Stimulated activated CD8-positive, alpha-beta memory T cell treated with anti-CD3 and anti-CD28 coated beads, Interleukin-7, amount 100 ng/mL, for 1 hour (primary cell): ENCODE data around the gene LRRC8D.

ENCODE experiments used
- DNase-seq, 2 donors: peaks; one replicate each; pipeline ENCODE4 v3.0.0-alpha.2; 2020; ENCODE audit warnings: low read depth in 2 of 2

Gene LRRC8D

DNA sequence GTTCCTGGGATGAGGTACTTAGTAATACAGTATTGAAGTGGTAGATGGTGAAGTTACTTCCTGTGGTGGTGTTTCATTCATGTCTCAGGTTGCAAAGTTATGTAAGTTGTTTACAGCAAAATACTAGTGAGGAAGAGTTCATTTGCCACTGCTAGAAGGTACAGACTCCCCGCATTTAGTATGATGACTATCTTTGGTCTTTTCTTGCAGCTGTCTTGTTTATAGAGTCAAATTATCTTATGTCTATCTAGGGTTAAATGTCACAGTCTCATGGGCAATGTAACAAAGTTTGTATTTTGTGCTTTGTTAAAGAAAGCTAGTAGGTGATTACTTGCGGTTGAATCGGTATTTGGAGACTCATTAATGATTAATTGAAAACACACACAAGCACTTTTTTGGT, 50.2 kb downstream of the LRRC8D start:
- no peak for DNase-seq

GRCh38 chr1:89871768-89872473, 51.1 kb downstream of the LRRC8D start:
- DNase-seq = no peak

GRCh38 chr1:89872567-89872966, 51.7 kb downstream of the LRRC8D start:
- DNase-seq = no peak

- DNase-seq = no peak
Observed at GRCh38 chr1:89873288-89873687, 52.5 kb downstream of the LRRC8D start.

- DNase-seq = no peak
Observed at GRCh38 chr1:89873770-89874169, 52.9 kb downstream of the LRRC8D start.

DNA sequence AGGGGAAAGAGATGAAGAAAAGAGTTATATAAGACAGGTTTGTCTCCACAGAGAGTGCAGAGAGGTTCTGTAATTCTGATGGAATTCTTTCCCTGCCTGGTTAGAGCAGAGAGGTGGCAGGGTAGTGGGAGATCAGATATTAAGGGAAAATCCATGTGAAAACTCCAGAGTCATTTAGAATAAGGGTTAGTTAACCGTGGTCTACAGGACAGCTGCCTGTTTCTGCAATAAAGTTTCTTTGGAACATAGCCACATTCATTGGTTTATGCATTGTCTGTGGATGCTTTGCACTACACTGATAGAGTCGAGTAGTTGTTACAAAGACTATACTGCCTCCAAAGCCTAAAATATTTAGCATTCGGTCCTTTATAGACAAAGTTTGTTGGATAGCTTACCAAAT, 55.6 kb downstream of the LRRC8D start:
- no peak for DNase-seq

- no peak for DNase-seq
Observed at GRCh38 chr1:89877756-89878155, 56.9 kb downstream of the LRRC8D start.

GRCh38 chr1:89878256-89878655, 57.4 kb downstream of the LRRC8D start:
- DNase-seq = no peak

DNA sequence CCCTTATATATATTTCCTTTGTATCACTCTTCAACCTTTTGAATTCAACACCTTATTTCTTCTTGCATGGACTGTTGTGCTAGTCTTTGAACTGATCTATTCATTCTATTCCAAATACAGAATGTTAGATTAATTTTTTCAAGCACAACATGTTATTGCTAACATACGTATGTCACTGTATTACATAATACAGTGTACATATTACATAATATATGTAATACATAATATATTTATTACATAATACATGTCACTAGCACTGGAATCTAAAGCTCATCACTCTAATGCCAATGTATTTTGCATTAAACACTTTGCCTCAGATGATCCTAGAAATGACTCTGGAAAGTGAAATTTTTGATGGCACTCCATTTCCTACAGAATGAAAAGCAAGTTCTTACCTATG, 59.8 kb downstream of the LRRC8D start:
- DNase-seq = no peak

DNA sequence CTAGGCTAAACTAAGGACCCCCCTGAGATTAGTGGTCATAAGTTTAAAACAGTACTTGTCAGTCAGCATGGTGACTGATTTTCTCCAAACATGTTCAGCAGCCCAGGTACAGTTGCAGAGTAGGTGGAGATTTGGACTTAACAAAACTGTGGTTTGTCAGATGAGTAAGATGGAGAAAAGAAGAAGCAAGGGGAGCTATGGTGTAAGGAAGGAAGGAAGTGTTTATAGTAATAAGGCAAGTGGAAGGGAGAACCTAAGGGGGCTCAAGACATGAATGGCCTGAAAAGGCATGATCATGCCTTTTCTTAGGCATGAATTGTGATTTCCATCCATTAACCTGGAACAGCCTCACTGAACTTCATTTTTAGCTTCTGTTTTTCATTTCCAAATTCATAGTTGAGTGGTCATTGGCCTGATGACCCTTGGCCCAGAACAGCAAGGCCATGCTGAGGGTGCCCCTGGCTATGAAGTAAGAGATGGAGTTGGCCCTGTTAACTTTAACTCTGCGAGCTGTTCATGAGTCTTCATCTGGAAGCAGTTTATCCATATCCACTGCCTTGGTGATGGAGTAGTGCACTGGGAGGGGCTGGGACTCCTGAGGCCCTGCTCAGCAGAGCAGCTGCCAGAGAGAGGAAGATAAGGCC, 60.7 kb downstream of the LRRC8D start:
- no peak for DNase-seq

DNA sequence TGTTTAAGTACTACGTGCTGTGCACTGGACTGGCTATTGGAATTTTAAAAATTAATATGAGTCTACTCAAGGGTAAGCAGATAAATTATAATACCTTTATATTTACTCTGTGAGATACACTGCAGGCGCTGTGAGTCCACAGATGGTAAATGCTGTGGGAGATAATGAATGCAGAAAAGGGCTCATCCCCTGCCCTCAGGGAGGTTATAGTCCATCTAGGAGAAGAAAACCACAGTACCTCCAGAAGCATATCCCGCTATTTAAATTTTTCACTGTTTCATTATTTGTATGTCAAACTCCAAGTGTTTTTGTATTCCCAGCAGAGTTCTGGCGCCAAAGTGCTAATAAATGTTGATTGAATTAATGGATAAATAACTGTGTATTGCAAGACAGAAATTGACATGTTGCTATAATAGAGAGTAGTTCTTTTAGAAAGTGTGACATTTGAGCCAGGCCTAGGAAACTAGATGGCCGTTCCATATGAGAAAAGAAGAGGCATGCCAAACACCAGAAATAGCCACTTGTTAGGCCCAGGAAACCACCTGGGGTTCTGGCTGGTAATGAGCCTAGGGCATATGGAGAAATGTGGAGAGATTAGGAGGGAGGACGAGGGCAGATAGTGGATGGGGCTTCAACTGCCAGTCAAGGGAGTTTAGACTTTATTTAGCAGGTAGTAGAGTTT, 61.7 kb downstream of the LRRC8D start:
- DNase-seq = no peak

GRCh38 chr1:89883030-89883379, 62.2 kb downstream of the LRRC8D start:
- no peak for DNase-seq

DNA sequence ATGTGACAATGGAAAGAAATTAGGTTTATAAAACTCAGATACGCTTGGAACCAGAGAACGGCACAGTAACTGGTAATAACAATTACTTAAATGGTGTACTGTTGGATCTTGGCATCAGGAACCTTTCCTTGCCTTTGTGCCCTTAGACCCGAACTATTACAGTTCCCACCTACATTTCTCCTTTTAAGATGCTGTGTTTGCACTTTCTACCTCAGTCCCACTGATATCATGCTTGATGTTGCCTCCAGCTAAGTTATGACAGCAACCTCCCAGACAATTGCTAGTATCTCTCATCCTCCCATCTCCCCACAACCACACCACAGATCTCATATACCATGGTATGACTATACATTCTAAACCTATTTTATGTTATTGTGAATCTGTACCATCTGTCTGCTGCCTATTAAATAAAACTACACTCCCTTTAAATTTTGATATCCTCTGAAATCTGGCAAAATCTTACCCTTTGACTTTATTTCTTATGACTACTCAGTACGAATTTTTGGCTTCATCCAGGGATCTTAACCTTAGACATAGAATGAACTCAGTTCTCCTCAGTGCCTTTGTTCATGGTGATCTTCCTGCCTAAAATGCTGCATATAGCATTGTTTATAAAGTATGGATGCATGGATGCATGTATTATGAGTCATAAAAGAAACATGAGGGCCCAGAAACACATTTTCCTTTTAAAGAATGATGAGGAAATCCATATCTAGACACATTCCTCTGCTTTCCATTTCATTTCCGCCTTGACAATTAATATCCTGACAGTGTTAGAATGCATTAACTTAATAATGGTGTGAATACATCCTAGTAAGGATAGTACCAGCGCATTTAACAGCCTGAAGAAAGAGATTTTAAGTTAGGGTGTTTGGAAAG, 64.1 kb downstream of the LRRC8D start:
- no peak for DNase-seq

DNA sequence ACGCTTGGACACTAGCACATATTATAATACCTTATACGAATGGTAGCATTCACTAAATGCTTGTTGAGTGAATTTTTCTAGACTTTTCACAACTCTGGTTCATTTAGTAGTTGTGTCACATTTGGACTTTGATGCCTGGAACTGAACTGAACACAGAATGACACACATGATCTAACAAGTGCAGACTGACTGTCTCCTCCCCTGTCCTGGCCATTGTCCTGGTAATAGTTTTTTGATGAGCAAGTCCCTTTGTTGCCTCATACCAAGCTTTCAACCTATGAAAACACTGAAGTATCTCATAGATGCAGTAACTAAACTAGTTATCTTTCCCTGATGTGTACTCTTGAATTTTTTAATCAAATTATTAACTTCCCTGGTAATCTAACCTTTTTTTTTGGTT, 66.4 kb downstream of the LRRC8D start:
- DNase-seq = no peak

DNA sequence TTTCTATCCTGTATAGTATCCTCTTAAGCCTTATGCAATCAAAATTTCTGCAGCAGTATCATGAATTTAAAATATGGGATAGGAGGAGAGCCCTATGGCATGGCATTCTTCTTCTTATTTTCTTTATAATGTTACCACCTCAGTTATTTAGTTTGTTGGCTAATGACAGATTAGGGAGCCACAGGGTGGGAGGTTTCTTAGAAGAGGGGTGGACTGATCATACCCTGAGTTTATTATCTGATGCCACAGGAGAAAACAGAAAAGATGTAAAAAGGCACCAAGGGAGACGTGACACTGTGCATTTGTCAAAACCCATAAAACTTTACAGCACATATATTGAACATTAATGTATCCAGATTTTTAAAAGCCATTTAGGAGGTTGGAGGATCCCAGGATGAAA, 66.9 kb downstream of the LRRC8D start:
- DNase-seq = no peak

DNA sequence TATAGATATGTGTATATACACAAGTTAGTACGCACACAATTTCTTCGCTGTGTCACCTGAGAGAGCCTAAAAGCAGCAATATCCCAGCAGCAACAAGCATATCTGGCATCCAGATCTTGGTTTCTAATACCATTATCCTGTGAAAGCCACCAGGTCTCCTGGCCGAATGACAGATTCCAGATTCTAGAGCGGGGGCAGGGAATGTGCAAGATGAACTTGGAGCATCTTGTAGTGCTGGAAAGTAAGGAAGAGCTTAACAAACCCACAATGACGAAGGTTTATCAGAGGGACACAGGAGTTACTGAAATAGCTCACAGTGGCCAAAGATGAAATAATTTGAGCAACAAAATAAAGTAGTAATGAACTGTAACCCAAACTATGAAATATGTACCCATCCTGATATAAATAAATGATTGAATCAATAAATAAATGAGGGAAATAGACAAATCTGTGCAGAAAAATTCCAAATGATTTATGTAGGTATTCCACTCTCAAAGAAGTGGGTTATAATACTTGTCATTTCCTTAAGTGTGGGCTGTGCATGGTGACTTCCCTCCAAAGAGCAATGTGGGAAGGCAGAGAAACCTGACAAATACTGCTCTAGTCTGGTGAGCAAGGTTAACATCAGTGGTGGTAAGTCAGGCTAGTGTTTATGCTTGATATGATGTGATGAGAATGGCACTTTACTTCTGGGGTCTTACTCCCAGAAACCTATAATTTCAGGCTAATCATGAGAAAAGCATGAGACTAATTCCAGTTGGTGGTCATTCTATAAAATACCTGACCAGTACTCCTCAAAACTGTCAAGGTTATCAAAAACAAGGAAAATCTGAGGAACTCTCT, 67.9 kb downstream of the LRRC8D start:
- no peak for DNase-seq

DNA sequence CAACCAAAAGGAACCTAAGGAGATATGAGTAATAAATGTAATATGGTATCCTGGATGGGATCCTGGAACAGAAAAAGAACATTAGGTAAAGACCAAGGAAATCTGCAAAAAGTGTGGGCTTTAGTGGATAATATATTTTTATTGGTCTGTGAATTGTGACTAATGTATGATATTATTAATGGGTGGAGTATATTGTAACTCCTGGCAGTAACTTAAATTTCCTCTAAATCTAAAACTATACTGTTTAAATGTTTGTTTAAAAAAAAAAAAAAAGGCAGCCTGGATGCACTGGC, 68.4 kb downstream of the LRRC8D start:
- DNase-seq = no peak

GRCh38 chr1:89890085-89890752, 69.4 kb downstream of the LRRC8D start:
- no peak for DNase-seq

DNA sequence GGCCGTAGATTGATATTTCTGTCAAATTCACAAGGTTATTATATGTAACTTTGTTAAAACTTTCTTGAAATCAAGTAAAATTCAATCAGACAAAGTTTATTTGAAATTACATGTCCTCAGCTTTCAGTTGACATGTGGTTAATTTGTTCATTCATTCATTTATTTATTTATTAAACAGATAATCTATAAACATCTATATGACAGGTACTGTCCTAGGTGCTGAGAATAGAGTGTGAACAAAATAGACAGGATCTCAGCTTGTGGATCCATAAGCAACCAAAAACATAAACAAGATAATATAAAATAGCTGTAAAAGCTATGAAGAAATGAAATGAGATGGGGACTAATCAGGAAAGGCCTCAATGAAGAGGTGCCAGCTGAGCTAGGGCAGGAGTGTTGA, 72.0 kb downstream of the LRRC8D start:
- DNase-seq = no peak

GRCh38 chr1:89894210-89895201, 73.7 kb downstream of the LRRC8D start:
- DNase-seq = no peak
